Measurements from ENCODE around the gene ITGB7.

DNA sequence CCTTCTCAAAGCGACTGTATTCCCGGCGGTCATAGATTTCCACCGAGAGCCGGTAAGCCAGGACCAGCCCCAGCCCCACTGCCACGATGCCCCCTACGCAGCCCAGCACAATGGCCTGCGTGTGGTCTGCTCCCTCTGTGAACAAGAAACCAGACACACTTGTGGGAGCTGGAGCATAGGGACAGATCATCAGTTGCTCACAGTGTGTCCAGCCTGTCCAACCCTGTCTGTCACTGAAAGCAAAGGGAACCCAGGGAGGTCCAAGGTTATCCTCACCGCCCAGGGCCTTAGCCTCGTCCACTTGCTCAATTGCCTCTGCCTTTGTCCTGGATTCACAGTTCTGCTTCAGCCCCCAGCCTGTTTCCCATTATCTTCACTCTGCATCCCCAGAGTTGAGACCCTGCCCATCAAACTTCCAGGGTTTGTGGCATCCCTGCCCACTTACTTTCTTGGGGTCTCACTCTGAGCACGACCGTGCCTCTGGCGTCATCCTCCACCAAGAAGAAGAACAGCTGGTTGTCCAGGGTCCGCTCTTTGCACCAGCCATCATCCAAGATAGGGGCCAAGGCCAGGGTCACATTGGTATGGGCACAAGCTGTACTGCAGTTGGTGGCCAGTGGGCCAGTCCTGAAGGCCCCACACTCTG is 15.0 kb downstream of the ITGB7 start:
- TF ChIP-seq, protein P1, sequence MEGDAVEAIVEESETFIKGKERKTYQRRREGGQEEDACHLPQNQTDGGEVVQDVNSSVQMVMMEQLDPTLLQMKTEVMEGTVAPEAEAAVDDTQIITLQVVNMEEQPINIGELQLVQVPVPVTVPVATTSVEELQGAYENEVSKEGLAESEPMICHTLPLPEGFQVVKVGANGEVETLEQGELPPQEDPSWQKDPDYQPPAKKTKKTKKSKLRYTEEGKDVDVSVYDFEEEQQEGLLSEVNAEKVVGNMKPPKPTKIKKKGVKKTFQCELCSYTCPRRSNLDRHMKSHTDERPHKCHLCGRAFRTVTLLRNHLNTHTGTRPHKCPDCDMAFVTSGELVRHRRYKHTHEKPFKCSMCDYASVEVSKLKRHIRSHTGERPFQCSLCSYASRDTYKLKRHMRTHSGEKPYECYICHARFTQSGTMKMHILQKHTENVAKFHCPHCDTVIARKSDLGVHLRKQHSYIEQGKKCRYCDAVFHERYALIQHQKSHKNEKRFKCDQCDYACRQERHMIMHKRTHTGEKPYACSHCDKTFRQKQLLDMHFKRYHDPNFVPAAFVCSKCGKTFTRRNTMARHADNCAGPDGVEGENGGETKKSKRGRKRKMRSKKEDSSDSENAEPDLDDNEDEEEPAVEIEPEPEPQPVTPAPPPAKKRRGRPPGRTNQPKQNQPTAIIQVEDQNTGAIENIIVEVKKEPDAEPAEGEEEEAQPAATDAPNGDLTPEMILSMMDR (IDR thresholded peaks at IDR 0.05), result no peak
- TF ChIP-seq POLR2A (IDR thresholded peaks at IDR 0.05), result no peak
